Hypothalamus (tissue), 51 donors: ENCODE measurements around the gene PLEKHM3.
"Not testable (repeated sequence)": the region's sequence is repeated elsewhere in the genome, so short reads cannot be mapped to it uniquely, and the experiment has no call there.

Experiments used
- DNase-seq, 51 donors: peaks; one replicate each; lab custom pipeline; 2025; lab: John Stamatoyannopoulos, UW

PLEKHM3 gene

DNA sequence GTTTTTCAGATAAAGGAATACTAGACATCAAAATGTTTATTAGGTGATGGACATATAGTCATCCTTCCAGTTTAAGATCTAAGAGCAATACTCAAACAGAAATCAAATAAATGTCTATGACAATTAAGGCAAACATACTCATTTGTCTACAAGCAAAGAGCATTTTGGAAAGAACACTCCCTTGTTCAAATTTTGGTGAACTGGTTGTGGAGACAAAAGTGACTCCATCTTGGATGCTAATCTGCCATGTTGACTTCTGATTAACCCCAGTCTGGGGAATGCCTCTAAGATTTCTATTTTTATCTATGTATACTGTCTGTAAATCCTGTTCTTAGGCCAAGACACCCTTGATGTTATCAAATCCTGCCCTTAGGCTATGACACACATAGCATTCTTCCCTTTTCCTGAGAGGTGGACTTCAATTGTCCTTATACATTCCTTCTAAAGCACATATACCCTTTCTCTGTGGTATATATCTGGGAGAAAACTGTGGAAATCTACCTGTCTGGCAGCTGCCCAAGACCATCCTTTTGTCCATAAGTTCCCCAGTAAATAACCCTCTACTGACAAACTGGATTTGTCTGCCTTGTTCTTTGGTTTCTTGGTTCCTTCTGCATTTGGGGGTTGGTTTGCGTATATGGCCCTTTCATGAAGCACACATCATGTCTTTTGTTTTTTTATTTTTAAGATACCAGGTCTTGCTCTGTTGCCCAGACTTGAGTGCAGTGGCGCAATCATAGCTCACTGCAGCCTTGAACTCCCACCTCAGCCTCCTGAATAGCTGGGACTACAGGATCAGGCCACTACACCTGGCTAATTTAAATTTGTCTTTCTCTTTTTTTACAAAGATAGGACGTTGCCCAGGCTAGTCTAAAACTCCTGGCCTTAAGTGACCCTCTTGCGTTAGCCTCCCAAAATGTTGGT, 12.5 kb upstream of the PLEKHM3 start:
- no peak for DNase-seq

DNA sequence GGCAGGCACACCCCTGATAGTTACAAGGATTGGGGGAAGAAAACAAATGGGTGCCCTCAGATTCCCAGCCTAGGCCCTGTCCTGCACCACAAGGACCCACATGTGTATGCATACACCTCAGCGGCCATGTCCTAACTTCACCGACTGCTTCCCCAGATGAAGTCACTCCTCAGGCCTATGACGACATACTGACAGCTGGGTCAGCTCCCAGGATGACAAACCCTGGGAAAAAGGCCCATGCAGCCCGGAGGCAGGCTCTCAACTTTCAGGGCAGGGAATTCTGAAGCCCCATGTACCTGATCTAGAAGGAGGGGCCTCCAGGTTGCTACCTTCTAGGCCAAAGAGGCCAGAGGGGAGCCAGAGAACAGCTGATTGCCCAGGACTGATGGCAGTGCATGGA, 11.0 kb upstream of the PLEKHM3 start:
- no peak for DNase-seq

- DNase-seq, result no peak
Observed at GRCh38 chr2:208034503-208035140, 9.3 kb upstream of the PLEKHM3 start.

GRCh38 chr2:208033701-208034502, 8.6 kb upstream of the PLEKHM3 start:
- peak in 2 of 51 donors; percentile 1 to 26 for DNase-seq

- no peak for DNase-seq
Observed at GRCh38 chr2:208031608-208032019, 6.3 kb upstream of the PLEKHM3 start.

- peak in 11 of 51 donors; percentile 3 to 45 (median 18) for DNase-seq
Observed at GRCh38 chr2:208025814-208026184, 472 bp upstream of the PLEKHM3 start.

DNA sequence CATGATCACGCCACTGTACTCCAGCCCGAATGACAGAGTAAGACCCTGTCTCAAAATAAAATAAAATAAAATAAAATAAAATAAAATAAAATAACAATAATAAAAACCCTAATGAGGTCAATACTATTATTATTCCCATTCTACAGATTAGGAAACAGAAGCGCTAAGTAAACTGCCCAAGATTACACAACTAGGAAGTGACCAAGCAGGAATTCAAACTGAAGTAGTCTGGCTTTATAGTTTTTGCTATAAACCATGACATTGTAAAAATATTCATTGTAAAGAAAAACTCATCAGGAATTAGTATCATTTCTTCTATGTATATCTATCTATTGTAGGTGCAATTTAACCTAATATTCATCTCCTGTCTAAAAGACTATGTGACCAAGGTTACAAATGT, 1.2 kb downstream of the PLEKHM3 start:
- DNase-seq, result no peak

GRCh38 chr2:208020253-208020652, 5.1 kb downstream of the PLEKHM3 start:
- DNase-seq, result no peak

DNA sequence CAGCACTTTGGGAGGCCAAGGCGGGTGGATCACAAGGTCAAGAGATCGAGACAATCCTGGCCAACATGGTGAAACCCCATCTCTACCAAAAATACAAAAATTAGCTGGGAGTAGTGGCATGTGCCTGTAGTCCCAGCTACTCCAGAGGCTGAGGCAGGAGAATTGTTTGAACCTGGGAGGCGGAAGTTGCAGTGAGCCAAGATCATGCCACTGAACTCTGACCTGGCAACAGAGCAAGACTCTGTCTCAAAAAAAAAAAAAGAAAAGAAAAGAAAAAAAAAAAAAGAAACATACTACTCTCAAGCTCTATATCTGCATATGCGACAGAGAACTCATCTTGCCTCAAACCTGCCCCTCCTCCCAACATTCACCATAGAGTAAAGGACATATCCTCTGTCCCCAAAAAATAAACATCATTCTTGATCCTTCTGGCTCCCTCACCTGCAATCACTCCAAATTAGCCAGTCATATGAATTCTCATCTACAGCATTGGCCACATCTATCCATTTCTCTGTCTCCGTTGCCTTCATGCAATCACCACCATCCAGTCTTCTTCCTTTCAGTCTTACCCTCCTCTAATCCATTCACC, 7.1 kb downstream of the PLEKHM3 start:
- not testable (repeated sequence) for DNase-seq

GRCh38 chr2:208017721-208018120, 7.6 kb downstream of the PLEKHM3 start:
- DNase-seq, result no peak

DNA sequence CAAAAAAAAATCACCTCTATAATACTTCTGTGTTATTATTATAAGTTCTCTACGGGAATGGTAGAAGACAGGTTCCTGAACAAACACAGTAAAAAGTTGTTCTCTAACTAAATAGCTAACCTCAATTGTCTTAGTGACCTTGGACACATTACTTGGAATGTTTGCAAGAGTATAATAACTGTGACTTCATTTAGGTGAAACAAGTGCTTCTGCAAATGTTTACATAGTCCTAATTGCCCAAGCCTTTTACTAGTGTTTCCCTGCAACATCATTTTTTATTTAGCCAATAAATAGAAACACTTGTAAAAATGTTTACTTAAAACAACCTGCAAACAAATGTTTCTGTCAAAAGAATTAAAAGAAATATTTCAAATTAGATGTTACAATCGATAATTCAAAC, 9.9 kb downstream of the PLEKHM3 start:
- no peak for DNase-seq

DNA sequence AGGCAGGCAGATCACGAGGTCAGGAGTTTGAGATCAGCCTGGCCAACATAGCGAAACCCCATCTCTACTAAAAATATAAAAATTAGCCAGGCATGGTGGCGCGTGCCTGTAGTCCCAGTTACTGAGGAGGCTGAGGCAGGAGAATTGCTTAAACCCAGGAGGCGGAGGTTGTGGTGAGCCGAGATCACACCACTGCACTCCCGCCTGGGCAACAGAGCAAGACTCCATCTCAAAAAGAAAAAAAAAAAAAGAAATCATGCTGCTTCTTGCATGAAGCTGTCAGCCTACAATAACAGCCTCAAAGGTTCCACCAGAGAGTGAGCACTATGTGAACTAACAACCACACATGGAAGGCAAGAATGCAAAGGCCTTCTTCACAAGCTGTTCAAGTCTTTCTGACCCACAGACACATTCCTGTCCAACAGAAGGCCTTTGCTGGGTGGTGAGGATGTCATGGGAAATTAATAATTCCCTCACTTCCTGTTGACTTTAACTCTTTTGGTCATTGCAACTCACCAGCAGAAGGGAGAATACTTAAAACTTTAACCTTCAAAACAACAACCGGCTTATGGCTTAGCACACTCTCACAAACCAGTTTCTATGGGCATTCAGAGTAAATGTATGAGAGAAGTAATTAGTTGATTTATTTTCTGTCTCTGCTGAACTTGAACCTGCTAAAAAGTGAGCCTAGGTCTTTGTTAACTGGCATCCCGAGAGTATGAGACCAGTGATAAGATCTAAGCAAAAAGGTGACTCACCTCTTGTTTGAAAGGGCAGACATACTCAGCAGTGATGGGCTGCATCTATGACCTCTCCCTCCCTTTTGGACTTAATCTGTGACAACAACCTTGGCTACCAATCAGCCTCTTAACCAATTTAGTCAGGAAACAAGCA, 11.8 kb downstream of the PLEKHM3 start:
- no peak for DNase-seq

DNA sequence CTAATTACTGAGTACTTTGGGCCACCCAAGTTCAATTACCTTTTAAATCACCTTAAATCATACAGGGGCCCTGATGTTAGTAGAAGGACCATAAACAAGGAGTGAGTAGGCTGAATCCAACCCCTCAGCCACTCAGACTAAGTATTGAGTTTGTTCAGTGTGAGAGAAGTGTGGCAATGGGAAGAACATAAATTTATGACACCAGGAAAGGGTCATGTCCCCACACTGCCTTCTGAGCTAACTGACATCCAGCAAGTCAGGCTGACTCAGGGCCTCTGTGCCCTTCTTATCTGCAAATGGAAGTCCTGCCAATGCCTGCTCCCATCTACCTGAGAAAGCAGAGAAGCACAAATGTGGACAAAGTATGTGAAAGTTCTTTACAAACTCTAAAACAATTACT, 12.9 kb downstream of the PLEKHM3 start:
- no peak for DNase-seq

DNA sequence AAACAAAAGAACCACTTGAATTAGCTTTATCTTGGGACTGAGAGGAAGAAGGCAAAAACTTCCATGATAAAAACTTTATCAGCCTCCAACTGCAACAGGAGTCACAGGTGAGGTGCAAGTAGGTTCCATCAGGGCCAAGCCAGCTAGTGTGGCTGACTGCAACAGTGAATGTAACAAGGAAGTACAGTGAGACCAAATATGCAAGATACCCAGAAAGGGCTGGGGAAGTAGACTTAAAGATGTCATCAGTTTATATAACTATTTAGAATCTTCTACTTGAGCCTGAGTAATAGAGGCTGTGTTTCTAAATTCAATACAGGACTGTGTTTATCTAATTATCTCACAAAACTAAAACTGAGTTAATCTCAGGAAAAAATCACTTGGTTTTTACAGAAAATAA, 14.8 kb downstream of the PLEKHM3 start:
- DNase-seq, result no peak

DNA sequence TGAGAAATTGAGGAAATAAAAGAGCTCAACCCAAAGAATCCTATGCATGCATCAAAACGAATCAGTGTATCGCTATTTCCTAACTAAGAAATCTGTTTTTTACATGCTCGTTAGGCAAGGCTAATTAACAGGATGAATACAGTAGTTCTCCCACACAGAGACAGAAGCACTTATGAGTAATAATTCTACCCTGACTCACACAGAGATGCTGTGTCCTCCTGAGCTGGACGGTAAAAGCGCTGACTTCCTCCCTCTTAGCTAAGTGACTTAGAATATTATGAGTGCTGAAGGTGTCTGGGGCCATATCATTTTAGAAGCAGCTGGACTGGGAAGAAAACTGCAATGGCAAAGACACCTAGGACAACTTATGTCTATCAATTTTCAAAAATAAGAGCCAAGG, 18.5 kb downstream of the PLEKHM3 start:
- DNase-seq, result no peak

GRCh38 chr2:208006337-208006736, 19.0 kb downstream of the PLEKHM3 start:
- DNase-seq, result peak in 1 of 51 donors; percentile 6

DNA sequence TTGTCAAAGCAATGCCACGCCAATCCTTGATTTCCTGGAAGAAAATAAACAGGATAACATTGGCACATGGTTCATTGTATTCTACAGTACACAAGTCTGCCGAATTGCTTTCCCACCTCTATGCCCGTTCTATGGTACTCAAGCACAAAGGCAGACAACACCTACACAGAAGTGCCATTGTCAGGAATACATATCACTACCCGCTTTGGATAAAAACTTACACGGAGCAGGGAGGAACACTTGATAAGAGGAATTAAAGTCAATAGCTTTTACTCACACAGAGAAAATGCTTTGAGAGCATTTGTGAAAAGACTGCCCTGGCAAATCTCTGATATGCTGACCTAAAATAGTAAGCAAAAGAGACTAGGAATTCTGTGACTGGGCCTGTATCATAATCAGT, 23.4 kb downstream of the PLEKHM3 start:
- no peak for DNase-seq

DNA sequence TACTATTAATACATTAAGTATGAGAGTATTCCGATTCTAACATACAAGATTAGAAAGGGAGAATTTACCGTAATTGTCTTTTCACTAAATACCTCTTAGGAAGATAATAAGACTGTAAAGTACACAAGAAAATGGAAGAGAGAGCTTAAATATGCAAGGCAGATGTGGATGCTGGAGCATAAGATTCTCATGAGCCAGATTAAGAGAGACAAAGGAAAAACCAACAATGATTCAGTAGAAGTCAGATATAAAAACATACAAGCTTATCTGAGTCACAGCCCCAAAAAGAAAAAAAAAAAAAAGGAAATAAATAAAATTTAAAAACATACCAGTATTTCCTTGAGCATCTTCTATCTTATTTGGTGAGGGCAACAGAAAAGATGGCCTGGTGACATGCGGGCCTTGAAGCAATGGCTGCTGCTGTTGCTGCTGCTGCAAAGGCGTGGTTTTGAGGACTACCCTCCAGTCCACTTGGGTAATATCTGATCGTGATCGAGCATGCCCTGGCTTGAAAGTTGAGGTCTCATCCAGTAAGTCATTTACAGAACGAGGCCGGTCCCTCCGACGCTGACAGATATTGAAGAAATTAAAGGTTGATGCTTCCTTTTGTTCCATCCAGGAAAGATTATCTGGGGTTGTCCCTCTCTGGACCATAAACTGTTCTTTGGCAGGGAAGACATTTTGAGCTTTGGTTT, 24.5 kb downstream of the PLEKHM3 start:
- DNase-seq, result no peak

DNA sequence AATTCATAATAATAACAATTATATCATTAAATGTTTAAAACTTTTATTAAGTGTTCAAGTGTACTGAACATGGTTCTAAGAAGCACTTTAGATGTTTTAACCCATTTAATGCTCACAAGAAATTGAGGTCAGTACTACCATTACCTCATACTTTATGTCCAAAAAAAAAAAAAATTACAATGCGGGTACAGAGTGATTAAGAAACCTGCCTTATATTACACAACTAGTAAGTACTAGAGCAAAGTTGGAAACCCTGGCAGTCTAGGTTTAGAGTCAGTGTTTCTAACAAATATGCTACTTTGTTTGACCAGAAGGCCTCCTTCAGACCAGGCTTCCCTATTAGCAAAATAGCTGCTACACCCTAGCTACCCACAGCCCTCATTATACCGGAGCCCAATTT, 28.5 kb downstream of the PLEKHM3 start:
- no peak for DNase-seq
